GM21360 (cell line): ENCODE measurements around the gene ACAP1.

Experiments used
- ATAC-seq: cut with Tn5 transposase; IDR thresholded peaks from one replicate; pipeline ENCODE4 v1.9.1; 2021; ENCODE audit warnings: mild to moderate bottlenecking, moderate library complexity; ENCODE audit not compliant: unreplicated experiment

ACAP1 gene

GRCh38 chr17:7336240-7337175 lies at the start of gene ACAP1:
Gene ACAP1 (plus strand): TSS chr17:7336529. CDS start chr17:7336735, 206 bp downstream.
- ATAC-seq: no peak

- no peak for ATAC-seq
Observed at GRCh38 chr17:7289256-7290032, 46.9 kb upstream of the ACAP1 start.

- no peak for ATAC-seq
Observed at GRCh38 chr17:7290166-7290565, 46.2 kb upstream of the ACAP1 start.

GRCh38 chr17:7290685-7291084 lies 45.6 kb upstream of the ACAP1 start:
- no peak for ATAC-seq

GRCh38 chr17:7292194-7292593 lies 44.1 kb upstream of the ACAP1 start:
- no peak for ATAC-seq

- ATAC-seq: no peak
Observed at GRCh38 chr17:7292729-7293128, 43.6 kb upstream of the ACAP1 start.

- no peak for ATAC-seq
Observed at GRCh38 chr17:7293159-7293558, 43.2 kb upstream of the ACAP1 start.

- no peak for ATAC-seq
Observed at GRCh38 chr17:7293816-7294613, 42.3 kb upstream of the ACAP1 start.

GRCh38 chr17:7294614-7295153 lies 41.6 kb upstream of the ACAP1 start, which contains the start of gene YBX2:
Gene YBX2 (minus strand): TSS chr17:7294639. CDS start chr17:7294500, 139 bp downstream.
- no peak for ATAC-seq

GRCh38 chr17:7295230-7296180 lies 40.8 kb upstream of the ACAP1 start:
- no peak for ATAC-seq

GRCh38 chr17:7296189-7296861 lies 40.0 kb upstream of the ACAP1 start:
- ATAC-seq: no peak

GRCh38 chr17:7304179-7304578 lies 32.1 kb upstream of the ACAP1 start:
- no peak for ATAC-seq

- ATAC-seq: peak; percentile 55
Observed at GRCh38 chr17:7306911-7307685, 29.2 kb upstream of the ACAP1 start, which contains the start of gene EIF5A. Gene EIF5A (plus strand): TSS chr17:7307628. CDS start chr17:7309636, 2,008 bp downstream.

- peak; percentile 3 for ATAC-seq
Observed at GRCh38 chr17:7307686-7308624, 28.4 kb upstream of the ACAP1 start.

- no peak for ATAC-seq
Observed at GRCh38 chr17:7308625-7309433, 27.5 kb upstream of the ACAP1 start.

GRCh38 chr17:7309628-7310027 lies 26.7 kb upstream of the ACAP1 start:
- ATAC-seq: no peak
